ENCODE measurements around the gene IBSP. TPM values are rescaled to one million over a fixed set of nuclear protein-coding genes. Genes with fewer than 3 reads are reported as not detected.
A peak's percentile ranks its signal among the peaks of the same experiment; 100 is the strongest.

Gene IBSP
- total and polyA plus RNA-seq, 2 experiments from 2014 or later: not detected

DNA sequence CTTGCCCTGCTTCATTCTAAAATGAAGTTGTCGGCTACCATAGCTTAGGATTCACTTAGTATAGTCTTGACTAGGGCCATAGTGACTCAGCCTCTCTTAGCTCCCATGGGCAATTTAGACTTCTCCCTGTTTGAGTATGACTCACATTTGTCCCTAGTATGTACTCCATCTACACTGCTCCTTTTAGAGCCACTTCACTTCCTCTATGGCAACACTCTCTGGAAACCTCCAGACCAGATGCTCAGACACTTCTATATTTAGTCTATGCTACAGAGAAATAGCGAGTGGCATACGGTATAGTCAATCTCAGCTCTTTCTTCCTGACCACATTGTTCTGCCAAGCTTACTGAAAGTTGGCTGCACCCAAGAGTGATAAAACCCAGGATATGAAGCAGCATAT, 44.6 kb downstream of the IBSP start:
- TF ChIP-seq, protein P1, sequence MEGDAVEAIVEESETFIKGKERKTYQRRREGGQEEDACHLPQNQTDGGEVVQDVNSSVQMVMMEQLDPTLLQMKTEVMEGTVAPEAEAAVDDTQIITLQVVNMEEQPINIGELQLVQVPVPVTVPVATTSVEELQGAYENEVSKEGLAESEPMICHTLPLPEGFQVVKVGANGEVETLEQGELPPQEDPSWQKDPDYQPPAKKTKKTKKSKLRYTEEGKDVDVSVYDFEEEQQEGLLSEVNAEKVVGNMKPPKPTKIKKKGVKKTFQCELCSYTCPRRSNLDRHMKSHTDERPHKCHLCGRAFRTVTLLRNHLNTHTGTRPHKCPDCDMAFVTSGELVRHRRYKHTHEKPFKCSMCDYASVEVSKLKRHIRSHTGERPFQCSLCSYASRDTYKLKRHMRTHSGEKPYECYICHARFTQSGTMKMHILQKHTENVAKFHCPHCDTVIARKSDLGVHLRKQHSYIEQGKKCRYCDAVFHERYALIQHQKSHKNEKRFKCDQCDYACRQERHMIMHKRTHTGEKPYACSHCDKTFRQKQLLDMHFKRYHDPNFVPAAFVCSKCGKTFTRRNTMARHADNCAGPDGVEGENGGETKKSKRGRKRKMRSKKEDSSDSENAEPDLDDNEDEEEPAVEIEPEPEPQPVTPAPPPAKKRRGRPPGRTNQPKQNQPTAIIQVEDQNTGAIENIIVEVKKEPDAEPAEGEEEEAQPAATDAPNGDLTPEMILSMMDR (IDR thresholded peaks at IDR 0.05; ENCODE audit: low read depth, low read length): no peak
- H3K4me1 ChIP-seq (ENCODE audit: low read depth): peaks cover 6% of the 10 kb centered on the region
- no peaks in the 10 kb centered on the region for H3K27me3 ChIP-seq
- no peaks in the 10 kb centered on the region for H3K36me3 ChIP-seq
- DNase-seq (ENCODE audit: low read depth in 1 of 2, low spot score in 1 of 2): peak; percentile 47 to 75
- no peak overlapping the region for H3K27ac ChIP-seq
- H3K9me3 ChIP-seq (ENCODE audit: low read depth): no peaks in the 10 kb centered on the region
- H3K4me3 ChIP-seq: no peak overlapping the region

- Histone ChIP-seq H3K4me1 (ENCODE audit: low read depth) (peaks cover 6% of the 10 kb centered on the region), H3K27ac (no peak overlapping the region), H3K4me3 (no peak overlapping the region), H3K9me3 (ENCODE audit: low read depth) (no peaks in the 10 kb centered on the region), H3K27me3 (no peaks in the 10 kb centered on the region), H3K36me3 (no peaks in the 10 kb centered on the region)
- no peak for DNase-seq (ENCODE audit: low read depth in 1 of 2, low spot score in 1 of 2)
- TF ChIP-seq, protein P1 (IDR thresholded peaks at IDR 0.05; ENCODE audit: low read depth, low read length): no peak
These were observed 45.1 kb downstream of the IBSP start for GRCh38 chr4:87844452-87844851.

GRCh38 chr4:87846226-87846625, 46.9 kb downstream of the IBSP start:
- Histone ChIP-seq H3K27ac (no peak overlapping the region), H3K36me3 (no peaks in the 10 kb centered on the region), H3K9me3 (ENCODE audit: low read depth) (no peaks in the 10 kb centered on the region), H3K4me3 (no peak overlapping the region), H3K4me1 (ENCODE audit: low read depth) (peaks cover 6% of the 10 kb centered on the region), H3K27me3 (no peaks in the 10 kb centered on the region)
- DNase-seq (ENCODE audit: low read depth in 1 of 2, low spot score in 1 of 2): no peak
- TF ChIP-seq, protein P1 (IDR thresholded peaks at IDR 0.05; ENCODE audit: low read depth, low read length): no peak

DNA sequence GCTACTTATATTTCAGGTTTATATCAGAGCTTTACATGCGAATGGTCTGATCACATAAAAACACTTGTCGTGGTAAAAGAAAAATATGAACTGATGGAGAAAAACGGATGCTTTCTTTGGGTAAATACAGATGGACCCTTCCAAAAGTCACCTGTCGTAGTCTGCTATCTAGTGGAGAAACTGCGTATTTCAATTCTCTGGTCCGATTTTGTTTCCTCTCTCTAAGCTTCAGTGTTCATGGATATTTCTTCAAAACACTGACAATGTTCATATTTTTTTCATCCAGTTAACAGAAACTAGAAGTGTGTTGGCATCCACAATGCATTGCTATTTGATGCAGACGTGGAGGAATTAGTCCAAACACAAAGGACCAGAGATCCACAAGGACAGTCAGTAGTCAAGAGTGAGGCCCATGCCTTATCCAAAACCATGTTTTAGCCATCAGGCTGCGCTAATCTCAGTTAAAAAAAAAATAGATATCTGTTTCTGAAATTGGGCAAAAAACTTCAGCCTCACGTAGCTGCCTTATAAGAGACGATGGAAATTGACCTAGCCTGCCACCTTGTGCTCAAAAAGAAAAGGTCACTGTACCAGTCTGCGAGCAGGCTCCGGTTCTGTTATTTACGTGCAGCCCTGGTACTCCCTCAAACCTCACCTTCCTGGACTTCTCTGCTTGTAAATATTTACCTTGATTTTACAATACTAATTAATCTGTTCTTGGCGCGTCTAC, 49.4 kb downstream of the IBSP start:
- Histone ChIP-seq H3K4me1 (ENCODE audit: low read depth) (peaks cover 6% of the 10 kb centered on the region), H3K27ac (no peak overlapping the region), H3K36me3 (no peaks in the 10 kb centered on the region), H3K9me3 (ENCODE audit: low read depth) (no peaks in the 10 kb centered on the region), H3K4me3 (no peak overlapping the region), H3K27me3 (no peaks in the 10 kb centered on the region)
- TF ChIP-seq, protein P1 (IDR thresholded peaks at IDR 0.05; ENCODE audit: low read depth, low read length): peak; percentile 64
- DNase-seq (ENCODE audit: low read depth in 1 of 2, low spot score in 1 of 2): peak; percentile 64 to 79

- peak in 1 of 2 donors; percentile 58 for DNase-seq (ENCODE audit: low read depth in 1 of 2, low spot score in 1 of 2)
- Histone ChIP-seq H3K27ac (no peak overlapping the region), H3K27me3 (no peaks in the 10 kb centered on the region)
These were observed 50.3 kb downstream of the IBSP start for GRCh38 chr4:87849612-87850011.

More at GRCh38 chr4:87849612-87850011, 50.3 kb downstream of the IBSP start:
- H3K36me3 ChIP-seq: no peaks in the 10 kb centered on the region
- TF ChIP-seq, protein P1 (IDR thresholded peaks at IDR 0.05; ENCODE audit: low read depth, low read length): no peak
- H3K4me3 ChIP-seq: no peak overlapping the region
- no peaks in the 10 kb centered on the region for H3K9me3 ChIP-seq (ENCODE audit: low read depth)
- H3K4me1 ChIP-seq (ENCODE audit: low read depth): no peaks in the 10 kb centered on the region

Data from cardiac muscle cell (in vitro differentiated cells and primary cell).